Measurements from ENCODE around the gene SPEF2. TPM values are rescaled to one million over a fixed set of nuclear protein-coding genes. Genes with fewer than 3 reads are reported as not detected.

Gene SPEF2
- total RNA-seq, 2 experiments from 2014 or later: 0.03 TPM; not detected in 1

- ChIA-PET POLR2A (interaction anchor here (0.8 to 1.0 kb wide), 4 partner anchors 21 to 141 kb away, joined by 3 to 4 read pairs (median 3); no protein-coding TSS in a partner anchor), CTCF (ENCODE audit: unreplicated experiment) (no interaction called here)
- BruUV-seq (replicated peaks): no TSS peak
- H3K9me2 ChIP-seq (ENCODE audit: insufficient read depth, low read length): no peaks in the 10 kb centered on the region
- H3K79me2 ChIP-seq (ENCODE audit: insufficient read depth, low read depth, low read length): no peaks in the 10 kb centered on the region
- intact Hi-C loops (cut with micrococcal nuclease; ENCODE audit: unreplicated experiment): no loop called here
- DNase-seq (ENCODE audit: low spot score): no peak
- no peaks in the 10 kb centered on the region for H3K36me3 ChIP-seq (ENCODE audit: insufficient read depth, low read length)
- no peak overlapping the region for H3K4me2 ChIP-seq (ENCODE audit: low read length)
- H2AFZ ChIP-seq (ENCODE audit: low read length): no peak overlapping the region
- no peak for TF ChIP-seq EZH2phosphoT487 (IDR thresholded peaks at IDR 0.05; ENCODE audit: borderline replicate concordance, low read depth, low read length)
- no peak for TF ChIP-seq CTCF (conservative IDR thresholded peaks at IDR 0.05; ENCODE audit: low read length)
- H3K4me1 ChIP-seq (ENCODE audit: insufficient read depth, low read length, poor library complexity, severe bottlenecking): no peaks in the 10 kb centered on the region
- no peaks in the 10 kb centered on the region for H4K20me1 ChIP-seq (ENCODE audit: insufficient read depth, low read length)
- no peak overlapping the region for H3K27ac ChIP-seq (ENCODE audit: low read depth, low read length, poor library complexity, severe bottlenecking)
- H3K9me3 ChIP-seq (ENCODE audit: low read length): no peaks in the 10 kb centered on the region
- H3K4me3 ChIP-seq (ENCODE audit: low read depth, low read length, poor library complexity, severe bottlenecking): no peak overlapping the region
These were observed 140.6 kb downstream of the SPEF2 start for GRCh38 chr5:35758151-35758724.

GRCh38 chr5:35761541-35761940 is 143.9 kb downstream of the SPEF2 start:
- CTCF ChIA-PET (ENCODE audit: unreplicated experiment): no interaction called here
- DNase-seq (ENCODE audit: low spot score): no peak
- no TSS peak for BruUV-seq (replicated peaks)
- Histone ChIP-seq H3K4me3 (ENCODE audit: low read depth, low read length, poor library complexity, severe bottlenecking) (no peak overlapping the region), H3K36me3 (ENCODE audit: insufficient read depth, low read length) (no peaks in the 10 kb centered on the region), H3K4me1 (ENCODE audit: insufficient read depth, low read length, poor library complexity, severe bottlenecking) (no peaks in the 10 kb centered on the region), H3K79me2 (ENCODE audit: insufficient read depth, low read depth, low read length) (no peaks in the 10 kb centered on the region), H3K27ac (ENCODE audit: low read depth, low read length, poor library complexity, severe bottlenecking) (no peak overlapping the region), H3K9me2 (ENCODE audit: insufficient read depth, low read length) (no peaks in the 10 kb centered on the region), H3K9me3 (ENCODE audit: low read length) (no peaks in the 10 kb centered on the region), H3K4me2 (ENCODE audit: low read length) (no peak overlapping the region), H4K20me1 (ENCODE audit: insufficient read depth, low read length) (no peaks in the 10 kb centered on the region), H2AFZ (ENCODE audit: low read length) (no peak overlapping the region)
- POLR2A ChIA-PET: interaction anchor here (1.0 kb wide), 1 partner anchor 102 kb away, joined by 4 read pairs; no protein-coding TSS in a partner anchor
- TF ChIP-seq EZH2phosphoT487 (IDR thresholded peaks at IDR 0.05; ENCODE audit: borderline replicate concordance, low read depth, low read length) (no peak), CTCF (conservative IDR thresholded peaks at IDR 0.05; ENCODE audit: low read length) (no peak)
- intact Hi-C loops (cut with micrococcal nuclease; ENCODE audit: unreplicated experiment): no loop called here

DNA sequence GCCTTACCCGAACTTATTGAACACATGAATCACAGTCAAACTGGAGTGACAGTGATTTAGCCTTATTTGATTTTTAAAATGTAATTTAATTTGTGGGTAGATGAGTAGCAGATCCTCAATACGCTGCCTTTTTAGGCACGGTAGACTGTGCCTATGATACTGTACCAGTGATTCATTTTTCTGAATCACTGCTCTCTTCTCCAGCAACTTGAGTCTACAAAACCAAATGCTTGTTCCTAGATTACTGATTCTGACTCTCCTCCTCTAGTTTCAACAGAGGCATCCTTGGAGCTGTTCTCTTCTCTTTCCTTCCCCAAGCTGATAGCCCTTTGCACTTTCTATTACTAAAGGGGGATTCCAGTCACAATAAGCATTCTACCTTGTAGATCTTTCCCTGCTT is 144.7 kb downstream of the SPEF2 start:
- DNase-seq (ENCODE audit: low spot score): no peak
- Histone ChIP-seq H3K27ac (ENCODE audit: low read depth, low read length, poor library complexity, severe bottlenecking) (no peak overlapping the region), H2AFZ (ENCODE audit: low read length) (0 out of 2 replicates have a peak overlapping the region, but pooled peaks have one; percentile 10), H3K36me3 (ENCODE audit: insufficient read depth, low read length) (no peaks in the 10 kb centered on the region), H4K20me1 (ENCODE audit: insufficient read depth, low read length) (no peaks in the 10 kb centered on the region), H3K4me2 (ENCODE audit: low read length) (no peak overlapping the region), H3K4me3 (ENCODE audit: low read depth, low read length, poor library complexity, severe bottlenecking) (no peak overlapping the region), H3K4me1 (ENCODE audit: insufficient read depth, low read length, poor library complexity, severe bottlenecking) (no peaks in the 10 kb centered on the region), H3K79me2 (ENCODE audit: insufficient read depth, low read depth, low read length) (no peaks in the 10 kb centered on the region), H3K9me3 (ENCODE audit: low read length) (no peaks in the 10 kb centered on the region), H3K9me2 (ENCODE audit: insufficient read depth, low read length) (no peaks in the 10 kb centered on the region)
- intact Hi-C loops (cut with micrococcal nuclease; ENCODE audit: unreplicated experiment): no loop called here
- no peak for TF ChIP-seq CTCF (conservative IDR thresholded peaks at IDR 0.05; ENCODE audit: low read length)
- TF ChIP-seq EZH2phosphoT487 (IDR thresholded peaks at IDR 0.05; ENCODE audit: borderline replicate concordance, low read depth, low read length): no peak
- POLR2A ChIA-PET: interaction anchor here (0.6 kb wide), 1 partner anchor 164 kb away, joined by 3 read pairs; no protein-coding TSS in a partner anchor
- no TSS peak for BruUV-seq (replicated peaks)
- CTCF ChIA-PET (ENCODE audit: unreplicated experiment): no interaction called here
